ENCODE data around the gene CGN.

The CGN gene

GRCh38 chr1:151509350-151510019, 1.7 kb upstream of the CGN start:
- TF ChIP-seq, protein P1, sequence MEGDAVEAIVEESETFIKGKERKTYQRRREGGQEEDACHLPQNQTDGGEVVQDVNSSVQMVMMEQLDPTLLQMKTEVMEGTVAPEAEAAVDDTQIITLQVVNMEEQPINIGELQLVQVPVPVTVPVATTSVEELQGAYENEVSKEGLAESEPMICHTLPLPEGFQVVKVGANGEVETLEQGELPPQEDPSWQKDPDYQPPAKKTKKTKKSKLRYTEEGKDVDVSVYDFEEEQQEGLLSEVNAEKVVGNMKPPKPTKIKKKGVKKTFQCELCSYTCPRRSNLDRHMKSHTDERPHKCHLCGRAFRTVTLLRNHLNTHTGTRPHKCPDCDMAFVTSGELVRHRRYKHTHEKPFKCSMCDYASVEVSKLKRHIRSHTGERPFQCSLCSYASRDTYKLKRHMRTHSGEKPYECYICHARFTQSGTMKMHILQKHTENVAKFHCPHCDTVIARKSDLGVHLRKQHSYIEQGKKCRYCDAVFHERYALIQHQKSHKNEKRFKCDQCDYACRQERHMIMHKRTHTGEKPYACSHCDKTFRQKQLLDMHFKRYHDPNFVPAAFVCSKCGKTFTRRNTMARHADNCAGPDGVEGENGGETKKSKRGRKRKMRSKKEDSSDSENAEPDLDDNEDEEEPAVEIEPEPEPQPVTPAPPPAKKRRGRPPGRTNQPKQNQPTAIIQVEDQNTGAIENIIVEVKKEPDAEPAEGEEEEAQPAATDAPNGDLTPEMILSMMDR (conservative IDR thresholded peaks at IDR 0.05; ENCODE audit: low read depth, low read length): no peak
- Histone ChIP-seq H3K4me1 (ENCODE audit: low read depth, poor library complexity, severe bottlenecking) (peaks cover 50% of the 10 kb centered on the region), H3K27ac (no peak overlapping the region), H3K79me2 (ENCODE audit: insufficient read depth, low read depth) (no peaks in the 10 kb centered on the region), H3K4me3 (IDR thresholded peaks at IDR 0.05; ENCODE audit: insufficient read depth, low read depth, low read length) (no peak overlapping the region), H3K4me2 (no peak overlapping the region), H3K36me3 (ENCODE audit: insufficient read depth) (no peaks in the 10 kb centered on the region), H3K27me3 (ENCODE audit: insufficient read depth, low read depth) (peaks cover 15% of the 10 kb centered on the region), H4K20me1 (ENCODE audit: insufficient read depth) (no peaks in the 10 kb centered on the region), H2AFZ (ENCODE audit: low read depth) (no peak overlapping the region), H3K9ac (no peak overlapping the region)

DNA sequence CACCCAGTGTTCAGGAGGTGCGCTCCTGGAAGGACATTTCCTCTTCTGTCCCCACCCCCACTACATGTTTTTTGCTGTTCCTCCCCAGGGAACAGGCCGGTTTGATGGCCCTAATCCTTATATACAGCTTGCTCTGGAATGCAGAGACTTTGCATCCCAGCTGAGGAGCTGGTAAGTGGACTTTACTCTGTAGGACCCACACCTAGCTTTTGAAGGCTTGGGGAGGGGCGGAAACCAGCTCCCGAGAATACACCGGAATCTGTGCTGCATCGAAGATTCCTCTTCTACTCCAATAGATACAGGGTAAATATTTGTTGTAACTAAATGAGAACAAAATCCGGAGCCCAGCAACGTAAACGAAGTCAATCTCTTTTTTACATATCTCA, 1.2 kb upstream of the CGN start:
- Histone ChIP-seq H4K20me1 (ENCODE audit: insufficient read depth) (no peaks in the 10 kb centered on the region), H3K4me2 (peak overlapping the region; percentile 97), H3K36me3 (ENCODE audit: insufficient read depth) (no peaks in the 10 kb centered on the region), H3K27ac (no peak overlapping the region), H3K4me3 (IDR thresholded peaks at IDR 0.05; ENCODE audit: insufficient read depth, low read depth, low read length) (no peak overlapping the region), H3K79me2 (ENCODE audit: insufficient read depth, low read depth) (no peaks in the 10 kb centered on the region), H3K4me1 (ENCODE audit: low read depth, poor library complexity, severe bottlenecking) (peaks cover 46% of the 10 kb centered on the region), H3K27me3 (ENCODE audit: insufficient read depth, low read depth) (peaks cover 15% of the 10 kb centered on the region), H2AFZ (ENCODE audit: low read depth) (peak overlapping the region; percentile 98; the same call in 1 of the 2 replicates), H3K9ac (no peak overlapping the region)
- TF ChIP-seq, protein P1 (conservative IDR thresholded peaks at IDR 0.05; ENCODE audit: low read depth, low read length): no peak

DNA sequence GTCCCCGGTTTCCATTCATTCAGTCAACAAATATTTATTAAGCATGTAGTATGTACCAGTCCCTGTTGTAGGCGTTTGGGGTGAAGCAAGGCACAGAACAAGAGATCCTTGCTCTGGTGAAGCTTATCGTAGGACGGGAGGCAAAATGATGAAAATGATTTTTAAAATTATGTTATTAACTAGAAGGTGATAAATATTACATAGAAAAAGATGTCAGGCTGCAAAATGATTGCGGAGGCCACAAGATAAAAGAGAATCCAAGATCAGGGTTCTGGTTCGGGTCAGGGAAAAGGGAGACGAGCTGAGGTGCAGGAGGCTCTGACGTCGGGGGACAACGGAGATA, 602 bp upstream of the CGN start:
- Histone ChIP-seq H3K79me2 (ENCODE audit: insufficient read depth, low read depth) (no peaks in the 10 kb centered on the region), H3K36me3 (ENCODE audit: insufficient read depth) (no peaks in the 10 kb centered on the region), H4K20me1 (ENCODE audit: insufficient read depth) (no peaks in the 10 kb centered on the region), H3K4me1 (ENCODE audit: low read depth, poor library complexity, severe bottlenecking) (peaks cover 40% of the 10 kb centered on the region), H3K4me2 (peak overlapping the region; percentile 97), H2AFZ (ENCODE audit: low read depth) (peak overlapping the region; percentile 98), H3K9ac (peak overlapping the region; percentile 58; the same call in 1 of the 2 replicates), H3K27me3 (ENCODE audit: insufficient read depth, low read depth) (peaks cover 15% of the 10 kb centered on the region), H3K27ac (no peak overlapping the region), H3K4me3 (IDR thresholded peaks at IDR 0.05; ENCODE audit: insufficient read depth, low read depth, low read length) (peak overlapping the region; percentile 91)
- TF ChIP-seq, protein P1 (conservative IDR thresholded peaks at IDR 0.05; ENCODE audit: low read depth, low read length): no peak

DNA sequence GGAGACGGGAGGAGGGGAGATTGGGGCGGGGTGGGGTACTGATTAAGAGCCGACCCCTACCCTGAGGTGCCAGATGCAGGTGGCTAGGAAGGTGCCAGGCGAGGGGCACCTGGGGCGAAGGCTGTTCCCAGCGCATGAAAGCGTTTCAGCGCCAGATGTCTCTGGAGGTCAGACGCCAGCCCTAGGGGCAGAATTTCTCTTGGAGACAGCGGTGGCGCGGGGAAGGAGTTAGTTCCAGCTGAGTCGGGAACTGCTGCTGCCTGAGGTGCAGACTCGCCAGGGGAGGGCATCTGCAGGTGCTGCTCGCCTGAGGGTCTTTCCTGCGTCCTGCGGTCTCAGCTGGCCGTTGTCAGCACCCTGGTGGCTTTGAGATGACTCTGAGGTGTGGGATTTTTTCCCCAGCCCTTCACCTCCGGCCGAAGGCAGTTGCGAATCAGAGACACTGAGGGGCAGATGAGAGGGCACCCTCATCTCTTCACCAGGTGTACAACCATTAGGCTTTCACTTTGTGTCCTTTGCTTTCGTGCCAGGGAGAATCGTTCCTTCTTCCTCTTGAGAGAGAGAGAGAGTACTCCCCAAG, 539 bp downstream of the CGN start:
- TF ChIP-seq, protein P1 (conservative IDR thresholded peaks at IDR 0.05; ENCODE audit: low read depth, low read length): no peak
- Histone ChIP-seq H4K20me1 (ENCODE audit: insufficient read depth) (no peaks in the 10 kb centered on the region), H3K27me3 (ENCODE audit: insufficient read depth, low read depth) (peaks cover 15% of the 10 kb centered on the region), H3K79me2 (ENCODE audit: insufficient read depth, low read depth) (no peaks in the 10 kb centered on the region), H3K4me1 (ENCODE audit: low read depth, poor library complexity, severe bottlenecking) (peaks cover 35% of the 10 kb centered on the region), H3K4me3 (IDR thresholded peaks at IDR 0.05; ENCODE audit: insufficient read depth, low read depth, low read length) (peak overlapping the region; percentile 99), H2AFZ (ENCODE audit: low read depth) (peak overlapping the region; percentile 98), H3K9ac (peak overlapping the region; percentile 58; the same call in 1 of the 2 replicates), H3K4me2 (peak overlapping the region; percentile 97), H3K36me3 (ENCODE audit: insufficient read depth) (no peaks in the 10 kb centered on the region), H3K27ac (no peak overlapping the region)
